IMR-90 (cell line): Measurements from ENCODE around the gene LRP1B.

Source experiments
- BHLHE40 ChIP-seq: fragments of 150-350 bp; IDR thresholded peaks from 2 replicates; pipeline ENCODE4 v1.6.1; 2016; ENCODE audit warnings: mild to moderate bottlenecking, low read depth, low read length
- CEBPB ChIP-seq: IDR thresholded peaks from 2 replicates; pipeline ENCODE4 v1.6.1; 2012; ENCODE audit warnings: low read depth, low read length, improper control_type of control experiment
- CTCF ChIP-seq: conservative IDR thresholded peaks from 2 replicates; pipeline ENCODE4 v1.5.1; 2012; ENCODE audit warnings: mild to moderate bottlenecking, low read depth, low read length, improper control_type of control experiment
- ELK1 ChIP-seq: fragments of 150-350 bp; IDR thresholded peaks from 2 replicates; pipeline ENCODE4 v1.6.1; 2016; ENCODE audit warnings: low read depth, mild to moderate bottlenecking, low read length, moderate library complexity, borderline replicate concordance
- FOS ChIP-seq: fragments of 150-350 bp; IDR thresholded peaks from 2 replicates; pipeline ENCODE4 v1.6.1; 2016; ENCODE audit warnings: low read depth, low read length
- MAFK ChIP-seq: IDR thresholded peaks from 2 replicates; pipeline ENCODE4 v1.6.1; 2012; ENCODE audit warnings: low read depth, low read length, improper control_type of control experiment
- NFE2L2 ChIP-seq: fragments of 150-350 bp; IDR thresholded peaks from 2 replicates; pipeline ENCODE4 v1.6.1; 2016; ENCODE audit warnings: low read depth, mild to moderate bottlenecking, low read length
- POLR2A ChIP-seq: IDR thresholded peaks from 2 replicates; pipeline ENCODE4 v1.6.1; 2012; ENCODE audit warnings: mild to moderate bottlenecking, low read depth, low read length
- RAD21 ChIP-seq: IDR thresholded peaks from 2 replicates; pipeline ENCODE4 v1.6.1; 2012; ENCODE audit warnings: low read length, improper control_type of control experiment
- RCOR1 ChIP-seq: IDR thresholded peaks from 2 replicates; pipeline ENCODE4 v1.6.1; 2012; ENCODE audit warnings: mild to moderate bottlenecking, low read length, improper control_type of control experiment; ENCODE audit not compliant: insufficient replicate concordance
- RFX5 ChIP-seq: IDR thresholded peaks from 2 replicates; pipeline ENCODE4 v1.8.0; 2012; ENCODE audit warnings: low read depth, mild to moderate bottlenecking, low read length, moderate library complexity
- SMC3 ChIP-seq: fragments of 150-350 bp; IDR thresholded peaks from 2 replicates; pipeline ENCODE4 v1.6.1; 2016; ENCODE audit warnings: low read depth, mild to moderate bottlenecking, antibody characterized with exemption, low read length, moderate library complexity
- USF2 ChIP-seq: fragments of 150-350 bp; IDR thresholded peaks from 2 replicates; pipeline ENCODE4 v1.6.1; 2017; ENCODE audit warnings: mild to moderate bottlenecking, antibody characterized with exemption, low read length, low read depth

DNA sequence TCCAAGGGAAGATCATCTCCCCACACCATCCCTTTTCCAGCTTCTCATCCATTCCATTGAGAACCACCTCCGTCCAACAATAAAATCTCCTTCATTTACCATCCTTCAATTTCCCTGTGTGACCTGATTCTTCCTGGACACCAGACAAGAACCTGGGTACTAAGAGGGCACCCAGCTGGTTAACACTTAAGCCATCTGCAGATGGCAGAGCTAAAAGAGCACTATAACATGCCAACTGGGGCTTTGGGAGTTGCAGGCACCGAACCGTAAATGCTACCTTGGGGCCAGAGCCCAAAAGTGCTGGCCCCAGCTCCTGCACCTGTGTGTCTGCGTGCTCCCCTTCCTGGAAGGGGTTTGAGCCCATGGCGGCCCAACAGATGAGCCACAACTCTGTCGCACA, 655.0 kb downstream of the LRP1B start:
- TF ChIP-seq CTCF (no peak), MAFK (no peak), POLR2A (no peak), CEBPB (no peak), ELK1 (no peak), NFE2L2 (no peak), FOS (no peak), RCOR1 (no peak), BHLHE40 (no peak), USF2 (no peak), RAD21 (no peak), RFX5 (no peak), SMC3 (no peak)
